HG02610 (cell line): Measurements from ENCODE around the gene EHBP1.
A peak's percentile ranks its signal among the peaks of the same experiment; 100 is the strongest.

Source experiments
- ATAC-seq: cut with Tn5 transposase; IDR thresholded peaks from one replicate; pipeline ENCODE4 v1.9.1; 2021; ENCODE audit warnings: mild to moderate bottlenecking, moderate library complexity; ENCODE audit not compliant: unreplicated experiment

The EHBP1 gene

GRCh38 chr2:63047321-63048279 is 342.1 kb downstream of the EHBP1 start:
- no peak for ATAC-seq

GRCh38 chr2:63048367-63049171 is 343.1 kb downstream of the EHBP1 start:
- no peak for ATAC-seq

- no peak for ATAC-seq
Measured at GRCh38 chr2:63049211-63049969, 343.9 kb downstream of the EHBP1 start.

GRCh38 chr2:63049970-63050333 is 344.4 kb downstream of the EHBP1 start:
- peak; percentile 26 for ATAC-seq

- peak; percentile 76 for ATAC-seq
Measured at GRCh38 chr2:63050334-63051041, 345.0 kb downstream of the EHBP1 start, which contains the start of gene OTX1. TSS of gene OTX1 (plus strand) at chr2:63050830. CDS start at chr2:63052991, 2,161 bp downstream.

GRCh38 chr2:63051042-63051794 is 345.7 kb downstream of the EHBP1 start:
- no peak for ATAC-seq

- no peak for ATAC-seq
Measured at GRCh38 chr2:63051795-63052333, 346.4 kb downstream of the EHBP1 start.

- ATAC-seq = no peak
Measured at GRCh38 chr2:63052411-63053080, 347.0 kb downstream of the EHBP1 start.

GRCh38 chr2:63053081-63053888 is 347.8 kb downstream of the EHBP1 start:
- ATAC-seq = no peak

- ATAC-seq = no peak
Measured at GRCh38 chr2:63053889-63054602, 348.5 kb downstream of the EHBP1 start.

- ATAC-seq = no peak
Measured at GRCh38 chr2:63054841-63055225, 349.3 kb downstream of the EHBP1 start.

GRCh38 chr2:63055226-63056106 is 350.0 kb downstream of the EHBP1 start:
- ATAC-seq = no peak

GRCh38 chr2:63056107-63057050 is 350.9 kb downstream of the EHBP1 start:
- peak; percentile 49 for ATAC-seq

- no peak for ATAC-seq
Measured at GRCh38 chr2:63057249-63058143, 352.0 kb downstream of the EHBP1 start.
